HG02938 (cell line): ENCODE measurements around the gene MED16.

Experiments used
- ATAC-seq: cut with Tn5 transposase; IDR thresholded peaks from one replicate; pipeline ENCODE4 v1.9.1; 2021; ENCODE audit warnings: mild to moderate bottlenecking, moderate library complexity; ENCODE audit not compliant: unreplicated experiment

Gene MED16

DNA sequence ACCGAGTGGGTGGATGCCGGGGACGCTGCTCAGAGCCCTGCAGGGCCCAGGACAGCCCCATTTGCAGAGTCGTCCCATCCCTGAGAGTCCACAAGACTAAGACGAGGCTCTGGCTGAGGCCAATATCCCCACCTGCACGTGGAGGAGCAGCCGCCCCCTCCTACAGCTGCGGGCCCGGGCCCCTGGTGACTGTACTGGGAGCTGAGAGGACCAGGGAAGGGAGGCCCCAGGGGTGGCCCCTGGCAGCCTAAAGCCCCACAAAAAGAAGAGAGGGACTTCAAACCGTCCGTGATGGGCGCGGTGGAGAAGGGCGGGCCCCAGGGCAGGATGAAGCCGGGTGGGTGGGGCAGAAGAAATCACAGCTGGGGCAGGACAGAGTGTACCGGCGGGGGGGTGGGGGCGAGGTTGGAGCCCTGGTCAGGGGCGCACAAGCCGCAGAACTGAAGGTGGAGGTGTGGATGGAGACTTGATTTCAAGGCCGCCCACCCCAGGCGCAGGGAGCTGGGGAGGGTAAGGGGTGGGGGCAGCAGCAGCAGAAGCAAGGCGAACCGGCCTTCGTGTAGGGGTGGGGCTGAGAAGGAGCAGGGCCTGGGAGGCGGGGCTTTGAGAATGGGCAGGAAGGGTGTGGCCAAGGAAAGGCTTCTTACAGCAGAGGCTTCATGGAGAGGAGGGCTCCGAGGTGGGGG, 20.6 kb downstream of the MED16 start:
- no peak for ATAC-seq

DNA sequence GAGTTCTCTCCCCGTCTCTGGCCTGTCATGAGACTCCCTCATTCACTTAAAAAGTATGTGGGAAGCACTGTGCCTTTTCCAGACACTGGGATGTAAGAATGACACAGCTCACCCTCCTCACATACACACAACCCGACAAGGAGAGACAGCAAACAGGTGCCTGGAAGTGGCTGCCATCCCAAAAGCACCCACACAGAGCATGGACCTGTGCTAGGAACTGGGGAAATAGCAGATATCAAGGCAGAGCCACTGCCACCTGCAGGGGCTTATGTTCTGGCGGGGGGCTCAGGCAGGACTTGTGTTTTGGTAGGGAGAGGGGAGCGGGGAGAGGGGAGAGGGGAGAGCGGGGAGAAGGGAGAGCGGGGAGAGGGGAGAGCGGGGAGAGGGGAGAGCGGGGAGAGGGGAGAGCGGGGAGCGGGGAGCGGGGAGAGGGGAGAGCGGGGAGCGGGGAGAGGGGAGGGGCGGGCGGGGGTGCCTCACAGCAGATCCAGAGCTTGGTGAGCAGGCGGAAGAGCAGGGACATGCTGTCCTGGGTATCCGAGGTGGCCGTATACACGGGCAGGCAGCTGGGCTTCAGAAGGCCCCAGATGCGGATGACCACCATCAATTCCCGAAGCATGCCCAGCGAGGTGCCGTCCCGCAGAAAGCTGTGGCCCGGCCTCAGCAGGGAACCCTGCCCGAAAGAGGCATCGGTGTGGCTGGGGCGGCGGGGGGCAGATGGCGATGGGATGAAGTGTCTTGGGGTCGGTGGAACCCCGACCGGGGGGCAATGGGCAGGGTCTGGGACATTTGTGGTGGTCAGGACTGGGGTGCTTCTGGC, 21.3 kb downstream of the MED16 start:
- ATAC-seq = no peak

DNA sequence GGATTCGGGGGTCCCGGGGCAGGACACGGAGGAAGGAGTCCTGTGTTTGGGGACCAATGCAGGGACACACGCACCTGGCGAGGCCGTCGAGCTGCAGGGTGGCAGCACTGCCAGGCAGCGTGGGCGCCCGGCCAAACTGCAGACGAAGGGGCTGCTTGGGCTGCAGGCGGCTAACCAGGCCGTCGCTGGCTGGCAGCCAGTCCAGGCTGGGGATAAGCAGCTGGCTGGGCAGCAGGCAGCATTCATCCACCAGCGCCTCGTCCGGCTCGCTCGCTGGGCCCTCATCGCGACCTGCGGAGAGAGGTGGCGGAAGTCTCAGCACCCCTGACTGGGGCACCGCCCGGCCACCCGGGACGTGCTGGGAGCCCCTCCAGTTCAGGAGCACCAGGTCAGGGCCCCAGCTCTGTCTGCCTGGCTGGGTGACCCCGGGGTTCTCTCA, 22.0 kb downstream of the MED16 start:
- no peak for ATAC-seq

DNA sequence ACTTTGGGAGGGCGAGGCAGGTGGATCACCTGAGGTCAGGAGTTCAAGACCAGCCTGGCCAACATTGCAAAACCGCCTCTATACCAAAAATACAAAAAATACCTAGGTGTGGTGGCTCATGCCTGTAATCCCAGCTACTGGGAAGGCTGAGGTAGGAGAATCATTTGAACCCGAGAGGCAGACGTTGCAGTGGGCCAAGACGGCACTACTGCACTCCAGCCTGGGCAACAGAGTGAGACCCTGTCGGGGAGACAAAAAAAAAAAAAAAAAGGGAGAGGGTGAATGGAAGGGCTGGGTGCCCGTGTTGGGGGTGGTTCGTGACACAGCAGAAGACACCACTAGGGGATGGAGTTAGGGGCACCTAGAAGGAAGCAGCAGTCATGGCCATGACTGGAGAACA, 22.7 kb downstream of the MED16 start:
- no peak for ATAC-seq

DNA sequence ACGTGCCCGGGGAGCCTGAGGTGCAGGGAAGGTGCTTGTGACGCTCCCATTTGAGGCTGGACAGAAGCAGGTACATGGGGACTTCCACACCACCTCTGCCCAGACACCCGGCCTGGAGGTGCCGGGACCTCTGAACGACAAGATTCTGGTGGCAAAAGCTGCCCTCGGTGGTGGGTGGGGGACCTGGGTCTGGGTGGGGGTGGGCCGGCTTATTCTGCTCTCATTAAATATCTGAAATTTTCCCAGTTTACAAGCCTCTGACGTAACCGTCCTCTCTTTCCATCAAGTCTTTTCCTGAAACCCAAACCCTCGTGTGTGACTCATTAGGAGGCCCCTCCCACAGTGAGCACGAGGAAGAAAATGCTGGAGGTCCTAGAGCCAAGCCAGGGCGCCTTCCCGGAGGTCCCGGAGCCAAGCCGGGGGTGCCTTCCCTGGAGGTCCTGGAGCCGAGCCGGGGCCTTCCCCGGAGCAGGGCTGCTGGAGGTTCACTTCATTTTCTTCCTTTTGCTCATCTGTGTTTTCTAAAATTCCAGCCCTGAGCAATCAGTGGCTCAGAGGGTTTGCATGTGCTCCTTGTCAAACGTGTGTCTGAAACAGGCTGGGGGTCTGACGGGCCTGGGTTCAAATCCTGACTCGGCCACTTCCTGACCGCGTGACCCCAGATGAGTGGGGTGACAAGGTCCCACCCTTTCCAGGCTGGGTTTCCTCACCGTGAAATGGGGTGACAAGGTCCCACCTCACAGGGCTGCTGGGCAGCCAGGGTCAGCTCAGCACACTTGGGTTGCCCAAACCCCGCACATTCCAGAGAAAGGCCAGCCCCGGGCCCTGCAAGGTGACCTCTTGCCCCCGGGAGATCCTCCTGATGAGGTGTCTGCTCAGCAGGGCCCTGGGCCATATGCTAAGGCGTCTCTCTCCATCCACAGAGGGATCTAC, 23.5 kb downstream of the MED16 start:
- ATAC-seq = no peak

DNA sequence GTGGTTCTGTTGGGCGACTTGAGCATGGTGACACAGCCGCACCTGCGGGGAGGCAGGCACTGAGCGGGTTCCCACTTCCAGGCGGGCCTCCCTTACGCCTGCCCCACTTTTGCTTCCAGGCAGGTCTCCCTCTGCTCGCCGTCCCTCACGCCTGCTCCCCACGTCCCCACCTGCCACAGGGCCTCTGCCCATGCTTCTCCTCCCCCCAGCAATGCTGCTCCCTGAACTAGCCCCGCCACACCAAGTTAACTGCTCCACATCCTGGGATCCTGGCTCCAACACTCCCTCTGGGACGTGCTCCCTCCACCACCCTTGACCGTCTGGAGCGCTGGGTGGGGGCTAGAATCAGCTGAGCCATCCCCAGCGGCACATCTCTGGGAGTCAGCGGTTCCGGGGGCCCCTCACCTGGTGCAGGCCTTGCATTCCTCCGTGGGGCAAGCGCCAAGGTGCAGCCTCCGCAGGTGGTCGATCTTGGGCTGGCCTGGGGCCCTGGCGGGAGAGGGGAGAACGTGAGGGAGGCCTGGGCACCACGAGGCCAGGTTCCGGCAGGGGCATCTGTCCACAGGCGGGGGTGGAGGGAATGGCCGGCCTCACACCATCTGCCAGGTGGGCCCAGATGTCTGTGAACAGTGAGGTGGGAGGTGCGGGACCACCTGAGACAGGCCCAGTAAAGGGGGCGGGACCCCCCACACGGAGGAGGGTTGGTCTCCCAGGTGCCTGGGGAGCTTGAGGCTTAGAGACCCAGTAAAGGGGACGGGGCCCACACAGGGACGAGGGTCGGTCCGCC, 24.3 kb downstream of the MED16 start:
- ATAC-seq = no peak

DNA sequence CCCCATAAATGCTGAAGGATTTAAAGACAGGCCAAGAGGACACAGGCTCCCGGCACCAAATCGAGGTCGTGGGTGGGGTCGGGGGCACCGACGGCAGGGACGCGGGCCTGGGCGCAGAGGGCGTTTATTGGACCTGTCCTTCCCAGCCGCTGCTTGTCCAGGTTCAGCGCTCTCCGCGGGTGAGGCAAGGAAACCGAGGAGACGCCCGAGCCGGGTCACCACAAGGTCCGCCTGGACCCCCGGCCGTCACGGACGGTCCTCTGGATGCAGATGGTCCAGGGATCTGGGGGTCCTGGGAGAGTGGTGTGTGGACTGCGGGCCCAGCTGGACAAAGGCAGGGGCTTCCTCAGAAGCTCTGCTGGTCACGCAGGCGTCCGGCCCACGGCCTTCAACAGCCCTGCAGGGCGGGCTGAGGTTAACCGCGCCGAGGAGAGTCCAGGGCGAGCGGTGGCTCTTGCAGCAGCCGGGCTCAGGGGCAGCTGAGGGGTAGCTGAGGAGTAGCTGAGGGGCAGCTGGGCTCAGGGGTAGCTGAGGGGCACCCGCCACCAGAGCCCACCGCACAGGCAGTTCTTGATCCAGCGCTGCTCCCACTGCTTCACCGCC, 25.0 kb downstream of the MED16 start:
- no peak for ATAC-seq

DNA sequence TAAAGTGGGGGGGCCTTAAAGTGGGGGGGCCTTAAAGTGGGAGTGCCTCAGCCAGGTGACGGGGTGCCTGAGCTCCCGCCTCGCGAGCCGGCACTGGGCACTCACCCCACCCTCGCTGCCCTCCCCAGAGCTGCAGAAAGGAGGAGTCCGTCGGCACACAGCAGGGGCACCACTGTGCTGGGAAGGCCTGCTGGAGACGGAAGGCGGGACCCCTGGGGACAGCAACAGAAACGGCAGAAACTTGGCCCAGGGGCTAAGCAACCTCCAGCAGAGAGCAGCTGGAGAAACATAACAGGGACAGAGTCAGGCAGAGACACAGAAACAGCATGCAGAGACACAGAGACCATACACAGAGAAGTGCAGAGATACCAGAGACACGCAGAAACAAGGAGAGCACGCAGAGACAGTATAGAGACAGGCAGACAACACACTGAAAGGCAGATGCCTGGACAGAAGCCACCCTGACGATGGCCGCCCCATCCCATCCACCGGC, 25.6 kb downstream of the MED16 start:
- no peak for ATAC-seq

DNA sequence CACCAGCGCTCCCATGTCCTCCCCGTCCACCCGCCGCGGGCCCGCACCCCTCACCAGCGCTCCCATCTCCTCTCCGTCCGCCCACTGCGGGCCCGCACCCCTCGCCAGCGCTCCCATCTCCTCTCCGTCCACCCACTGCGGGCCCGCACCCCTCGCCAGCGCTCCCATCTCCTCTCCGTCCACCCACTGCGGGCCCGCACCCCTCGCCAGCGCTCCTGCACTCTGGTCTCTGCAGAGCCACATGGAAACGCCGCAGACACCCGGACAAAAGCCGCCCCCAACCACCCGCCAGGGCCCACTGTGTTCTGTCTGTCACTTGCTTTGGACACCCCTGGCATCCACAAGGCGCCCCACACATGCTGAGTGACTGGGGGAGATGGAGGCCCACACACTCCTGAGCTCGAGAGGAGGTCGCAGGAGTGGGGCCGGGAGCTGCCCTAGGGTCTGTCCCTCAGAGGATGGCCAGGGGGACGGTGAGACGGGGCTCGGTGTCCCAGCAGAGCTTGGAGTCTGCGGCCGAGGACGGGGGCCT, 26.2 kb downstream of the MED16 start:
- no peak for ATAC-seq

DNA sequence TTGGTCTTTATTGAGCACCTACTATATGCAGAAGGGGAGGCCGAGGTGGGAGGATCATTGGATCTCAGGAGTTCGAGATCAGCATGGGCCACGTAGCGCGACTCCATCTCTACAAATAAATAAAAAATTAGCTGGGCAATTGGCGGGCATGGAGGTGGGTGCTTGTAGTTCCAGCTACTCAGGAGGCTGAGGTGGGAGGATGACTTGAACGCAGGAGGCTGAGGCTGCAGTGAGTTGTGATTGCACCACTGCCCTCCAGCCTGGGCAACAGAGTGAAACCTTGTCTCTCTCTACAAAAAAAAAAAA, 29.7 kb downstream of the MED16 start:
- ATAC-seq = no peak

DNA sequence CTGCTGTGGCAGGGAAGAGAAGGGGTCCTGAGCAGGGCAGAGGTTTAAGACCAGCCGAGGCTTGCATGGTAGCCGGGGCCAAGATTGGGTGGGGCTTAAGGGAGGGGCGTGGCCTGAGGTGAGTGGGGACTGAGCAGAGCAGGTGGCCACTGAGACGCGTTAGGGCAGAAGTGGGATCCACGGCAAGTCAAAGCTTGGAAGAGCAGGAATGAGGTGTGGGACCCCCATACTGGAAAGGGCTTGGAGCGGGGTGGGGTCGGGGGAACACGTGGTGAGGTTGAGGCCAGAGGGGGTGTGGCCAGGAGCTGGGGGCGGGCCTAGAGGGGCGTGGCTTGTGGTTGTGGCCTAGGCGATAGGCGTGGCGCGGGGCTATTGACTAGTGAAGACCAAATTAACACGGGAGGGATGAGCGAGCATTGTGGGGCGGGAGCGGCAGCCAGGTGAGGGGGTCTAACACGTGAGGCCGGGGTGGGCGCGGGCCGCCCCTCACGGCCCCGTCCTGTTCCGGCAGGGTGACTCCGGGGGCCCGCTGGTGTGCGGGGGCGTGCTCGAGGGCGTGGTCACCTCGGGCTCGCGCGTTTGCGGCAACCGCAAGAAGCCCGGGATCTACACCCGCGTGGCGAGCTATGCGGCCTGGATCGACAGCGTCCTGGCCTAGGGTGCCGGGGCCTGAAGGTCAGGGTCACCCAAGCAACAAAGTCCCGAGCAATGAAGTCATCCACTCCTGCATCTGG, 30.2 kb downstream of the MED16 start:
- ATAC-seq = no peak

DNA sequence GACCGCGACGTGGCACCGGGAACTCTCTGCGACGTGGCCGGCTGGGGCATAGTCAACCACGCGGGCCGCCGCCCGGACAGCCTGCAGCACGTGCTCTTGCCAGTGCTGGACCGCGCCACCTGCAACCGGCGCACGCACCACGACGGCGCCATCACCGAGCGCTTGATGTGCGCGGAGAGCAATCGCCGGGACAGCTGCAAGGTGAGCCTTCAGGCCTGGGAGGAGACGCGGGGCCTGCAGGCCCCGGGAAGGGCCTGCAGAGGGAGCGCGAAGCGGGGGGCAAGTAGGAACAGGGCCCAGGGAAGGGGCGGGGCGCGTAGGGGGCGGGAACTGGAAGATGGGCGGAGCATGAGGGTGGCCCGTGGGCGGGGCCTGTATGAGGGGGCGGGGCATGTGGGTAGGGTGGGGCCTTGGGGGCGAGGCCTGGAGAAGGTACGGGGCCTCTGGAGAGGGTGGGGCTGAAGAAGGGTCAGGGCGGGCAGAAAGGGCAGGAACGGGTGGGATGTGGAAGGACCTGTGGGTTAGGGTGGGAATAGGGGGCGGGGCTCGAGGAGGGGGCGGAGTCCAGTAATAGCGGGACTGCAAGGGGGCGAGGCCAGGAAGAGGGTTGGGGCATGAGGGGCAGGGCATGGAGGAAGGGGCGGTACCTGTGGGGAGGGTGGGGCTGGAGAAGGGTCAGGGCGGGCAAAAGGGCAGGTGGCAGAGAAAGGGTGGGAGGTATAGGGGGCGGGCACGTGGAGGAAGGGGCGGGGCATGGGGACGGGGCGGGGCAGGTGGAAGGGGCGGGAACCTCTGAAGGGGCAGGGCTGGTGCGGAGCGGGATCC, 31.0 kb downstream of the MED16 start:
- no peak for ATAC-seq

DNA sequence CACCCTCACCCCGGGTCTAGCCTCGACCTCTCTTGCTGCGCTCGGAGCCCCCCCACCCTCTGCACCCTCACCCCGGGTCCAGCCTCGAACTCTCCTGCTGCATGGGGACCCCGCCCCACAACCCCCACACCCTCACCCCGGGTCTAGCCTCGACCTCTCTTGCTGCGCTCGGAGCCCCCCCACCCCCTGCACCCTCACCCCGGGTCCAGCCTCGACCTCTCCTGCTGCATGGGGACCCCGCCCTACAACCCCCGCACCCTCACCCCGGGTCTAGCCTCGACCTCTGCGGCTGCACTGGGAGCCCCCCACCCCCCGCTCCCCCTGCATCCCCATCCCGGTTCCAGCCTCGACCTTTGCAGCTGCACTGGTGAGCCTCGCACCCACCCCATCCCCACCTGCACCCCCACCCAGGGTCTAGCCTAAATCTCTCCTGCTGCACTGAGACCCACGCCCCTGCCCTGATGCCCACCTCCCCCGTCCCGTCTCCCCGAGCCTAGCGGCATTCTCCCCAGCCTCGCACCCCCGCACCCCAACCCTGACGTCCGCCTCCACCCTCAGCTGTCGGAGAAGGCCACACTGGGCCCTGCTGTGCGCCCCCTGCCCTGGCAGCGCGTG, 31.7 kb downstream of the MED16 start:
- no peak for ATAC-seq

DNA sequence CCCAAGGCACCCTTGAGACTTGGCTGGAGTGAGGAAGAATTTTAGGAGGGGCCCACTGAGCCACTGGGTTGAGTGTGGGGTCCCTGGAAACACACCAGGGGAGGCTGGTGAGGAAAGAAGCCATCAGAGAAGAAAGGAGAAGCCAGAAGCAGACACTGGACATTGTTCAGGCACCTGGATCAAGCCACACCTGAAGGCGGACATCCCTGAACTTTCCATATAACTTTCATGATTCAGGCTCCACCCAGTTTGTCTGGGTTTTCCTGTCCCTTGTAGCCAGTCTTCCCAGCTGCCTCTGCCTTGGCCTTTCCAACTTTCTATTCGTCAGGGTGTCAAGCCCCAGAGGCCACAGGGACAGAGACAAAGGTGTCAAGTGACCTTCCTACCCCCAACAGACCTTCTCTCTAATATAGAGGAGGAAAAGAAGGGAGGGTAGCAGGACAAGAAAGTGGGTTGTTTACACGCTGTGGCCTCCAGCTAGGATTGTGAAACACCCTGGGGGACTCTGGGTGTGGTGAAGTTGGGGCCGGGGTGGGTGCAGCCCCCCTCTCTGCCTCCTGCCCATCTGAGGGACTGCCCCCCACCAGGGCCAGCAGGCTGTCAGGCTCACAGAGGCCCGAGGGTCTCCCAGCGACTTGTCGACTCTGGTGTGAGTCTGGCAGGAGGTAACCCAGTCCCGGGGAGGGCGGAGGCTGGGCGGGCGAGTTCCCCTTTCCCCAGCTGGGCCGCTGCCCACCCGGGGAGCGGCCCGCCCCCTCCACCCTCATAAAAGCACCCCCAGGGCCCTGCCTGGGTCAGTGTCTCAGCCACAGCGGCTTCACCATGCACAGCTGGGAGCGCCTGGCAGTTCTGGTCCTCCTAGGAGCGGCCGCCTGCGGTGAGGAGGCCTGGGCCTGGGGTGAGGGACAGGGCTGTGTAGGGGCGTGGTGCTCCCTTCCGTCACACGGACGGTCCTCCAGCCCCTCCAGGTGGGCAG, 33.8 kb downstream of the MED16 start, which contains the start of gene CFD:
Gene CFD (plus strand): TSS at position 797 of the 976 bp plus-strand sequence. CDS start 26 bp downstream, at position 823.
- ATAC-seq = no peak

DNA sequence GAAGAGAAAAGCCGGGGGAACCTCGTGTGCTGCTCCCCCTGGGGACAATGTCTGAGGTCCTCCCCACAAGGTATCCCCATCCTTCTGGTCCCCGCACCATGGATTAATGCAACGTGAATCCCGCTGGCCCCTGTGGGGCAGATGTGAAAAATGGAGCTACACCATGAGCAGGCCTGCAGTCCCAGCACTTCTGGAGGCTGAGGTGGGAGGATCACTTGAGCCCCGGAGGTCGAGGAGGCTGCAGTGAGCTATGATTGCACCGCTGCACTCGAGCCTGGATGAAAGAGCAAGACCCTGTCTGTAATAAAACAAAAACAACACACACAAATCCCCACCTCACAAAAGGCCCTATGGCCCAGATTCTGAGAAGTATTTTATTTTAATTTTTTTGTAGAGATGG, 34.7 kb downstream of the MED16 start:
- ATAC-seq = no peak

DNA sequence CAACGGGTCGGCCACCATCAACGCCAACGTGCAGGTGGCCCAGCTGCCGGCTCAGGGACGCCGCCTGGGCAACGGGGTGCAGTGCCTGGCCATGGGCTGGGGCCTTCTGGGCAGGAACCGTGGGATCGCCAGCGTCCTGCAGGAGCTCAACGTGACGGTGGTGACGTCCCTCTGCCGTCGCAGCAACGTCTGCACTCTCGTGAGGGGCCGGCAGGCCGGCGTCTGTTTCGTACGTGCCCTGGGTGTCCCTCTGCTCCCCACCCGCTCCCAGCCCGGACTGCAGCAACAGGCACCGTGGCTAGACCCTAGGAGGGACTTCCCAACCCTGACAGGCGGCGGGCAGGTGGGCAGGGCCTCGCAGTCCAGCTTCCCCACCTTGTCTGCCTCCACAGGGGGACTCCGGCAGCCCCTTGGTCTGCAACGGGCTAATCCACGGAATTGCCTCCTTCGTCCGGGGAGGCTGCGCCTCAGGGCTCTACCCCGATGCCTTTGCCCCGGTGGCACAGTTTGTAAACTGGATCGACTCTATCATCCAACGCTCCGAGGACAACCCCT, 37.3 kb downstream of the MED16 start:
- no peak for ATAC-seq
